Neural progenitor cell (in vitro differentiated cells): ENCODE results near the gene PAQR6. TPM values are rescaled to one million over a fixed set of nuclear protein-coding genes. Genes with fewer than 3 reads are reported as not detected.
A peak's percentile ranks its signal among the peaks of the same experiment; 100 is the strongest.

Source experiments
- DNase-seq: peaks from one replicate; pipeline ENCODE4 v3.0.0-alpha.2; 2016; ENCODE audit warnings: low spot score
- H2AFZ ChIP-seq: fragments of 200-600 bp; sonication (generic); replicated peaks from 2 replicates; pipeline ENCODE4 v1.6.1; 2016; ENCODE audit warnings: antibody characterized with exemption
- H3F3A ChIP-seq: fragments of 200-600 bp; sonication (generic); 2 replicates; pipeline ENCODE4 v1.6.1; 2016; ENCODE audit warnings: antibody characterized with exemption, low read depth
- H3K27ac ChIP-seq: fragments of 200-600 bp; sonication (generic); 2 replicates; pipeline ENCODE4 v1.5.1; 2016; ENCODE audit warnings: mild to moderate bottlenecking
- H3K27me3 ChIP-seq: fragments of 200-600 bp; sonication (generic); 2 replicates; pipeline ENCODE4 v1.6.1; 2016; ENCODE audit warnings: mild to moderate bottlenecking, moderate library complexity
- H3K36me3 ChIP-seq: fragments of 200-600 bp; sonication (generic); 2 replicates; pipeline ENCODE4 v1.5.1; 2016
- H3K4me1 ChIP-seq: fragments of 200-600 bp; sonication (generic); 2 replicates; pipeline ENCODE4 v1.6.1; 2016; ENCODE audit warnings: mixed run types
- H3K4me2 ChIP-seq: fragments of 200-600 bp; sonication (generic); 2 replicates; pipeline ENCODE4 v1.6.1; 2016
- H3K4me3 ChIP-seq: fragments of 200-600 bp; sonication (generic); 2 replicates; pipeline ENCODE4 v1.5.1; 2016
- H3K79me2 ChIP-seq: fragments of 200-600 bp; sonication (generic); 2 replicates; pipeline ENCODE4 v1.6.1; 2016; ENCODE audit warnings: low read depth
- H3K9ac ChIP-seq: fragments of 200-600 bp; sonication (generic); 2 replicates; pipeline ENCODE4 v1.6.1; 2016
- H3K9me3 ChIP-seq: fragments of 200-600 bp; sonication (generic); 2 replicates; pipeline ENCODE4 v1.5.1; 2016; ENCODE audit warnings: low read depth
- H4K20me1 ChIP-seq: fragments of 200-600 bp; sonication (generic); 2 replicates; pipeline ENCODE4 v1.6.1; 2016; ENCODE audit warnings: low read depth
- H3K27ac Mint-ChIP-seq: 3 replicates; pipeline ENCODE4 v1.8.0; 2021; ENCODE audit warnings: mixed read lengths
- H3K27me3 Mint-ChIP-seq: 2 replicates; pipeline ENCODE4 v1.8.0; 2022; ENCODE audit warnings: low read depth, mild to moderate bottlenecking, inconsistent platforms, moderate library complexity, mixed read lengths; ENCODE audit not compliant: insufficient read depth
- H3K36me3 Mint-ChIP-seq: 3 replicates; pipeline ENCODE4 v1.8.0; 2021; ENCODE audit warnings: mixed read lengths
- H3K4me1 Mint-ChIP-seq: 3 replicates; pipeline ENCODE4 v1.8.0; 2021; ENCODE audit warnings: mixed read lengths
- H3K4me3 Mint-ChIP-seq: 3 replicates; pipeline ENCODE4 v1.8.0; 2021; ENCODE audit warnings: mild to moderate bottlenecking, moderate library complexity, mixed read lengths
- H3K9me3 Mint-ChIP-seq: 3 replicates; pipeline ENCODE4 v1.8.0; 2020; ENCODE audit warnings: mixed read lengths
- EZH2 ChIP-seq: fragments of 200-600 bp; sonication (generic); IDR thresholded peaks from 2 replicates; pipeline ENCODE4 v1.6.1; 2017; ENCODE audit warnings: antibody characterized with exemption, mild to moderate bottlenecking, moderate library complexity
- EZH2phosphoT487 ChIP-seq: fragments of 200-600 bp; sonication (generic); IDR thresholded peaks from 2 replicates; pipeline ENCODE4 v1.6.1; 2017; ENCODE audit warnings: antibody characterized with exemption
- total RNA-seq: library from RNA; depleted of rRNA; stranded (reverse); fragments of >200 nt; gene quantifications from 2 replicates; pipeline ENCODE4 v1.2.3, GENCODE V29; 2015; ENCODE audit warnings: low replicate concordance
- TF ChIP-seq, protein P1 (sequence below): fragments of 200-600 bp; sonication (generic); IDR thresholded peaks from 2 replicates; pipeline ENCODE4 v1.5.1; 2017; ENCODE audit warnings: antibody characterized with exemption, mild to moderate bottlenecking

Gene PAQR6
- total RNA-seq, 1 donor from 2014 or later, result 5.0 TPM

DNA sequence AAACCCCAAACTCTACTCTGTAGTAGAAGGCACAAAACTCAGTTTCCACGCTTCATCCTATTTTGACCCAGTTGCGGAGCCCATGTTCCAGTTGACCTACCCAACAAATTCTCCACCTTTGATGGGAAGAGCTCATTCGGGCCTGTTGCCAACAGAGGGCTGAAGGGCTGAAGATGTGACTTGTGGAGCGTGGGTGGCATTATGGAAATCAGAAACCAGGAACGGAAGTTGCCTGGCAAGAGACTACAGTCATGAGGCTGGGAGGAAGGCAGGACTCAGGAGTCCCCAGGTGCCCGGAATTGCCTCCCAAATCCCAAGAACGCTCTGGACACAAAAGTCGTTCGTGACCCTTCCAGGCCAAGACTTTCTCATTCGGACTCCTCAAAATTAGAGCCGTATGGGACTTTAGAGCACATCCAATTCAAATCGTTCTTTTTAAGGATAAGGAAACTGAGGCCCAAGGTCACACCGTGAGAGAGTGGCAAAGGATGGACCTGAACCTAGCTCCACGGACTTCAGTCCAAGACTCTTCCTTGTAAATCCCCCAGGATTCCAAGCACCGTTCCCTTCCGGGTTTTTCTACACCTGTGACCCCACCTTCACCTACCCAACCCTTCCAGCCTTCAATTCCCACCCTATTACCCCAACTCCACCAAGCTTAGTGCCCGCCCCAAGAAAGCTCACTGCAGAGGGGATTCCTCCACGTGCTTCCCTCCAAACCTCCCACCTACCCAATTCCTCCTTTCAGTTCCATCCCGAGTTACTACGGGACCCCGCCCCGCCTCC is 34.0 kb upstream of the PAQR6 start:
- H2AFZ ChIP-seq, result no peak overlapping the region
- peak overlapping the region; percentile 90 for H3K4me3 Mint-ChIP-seq

DNA sequence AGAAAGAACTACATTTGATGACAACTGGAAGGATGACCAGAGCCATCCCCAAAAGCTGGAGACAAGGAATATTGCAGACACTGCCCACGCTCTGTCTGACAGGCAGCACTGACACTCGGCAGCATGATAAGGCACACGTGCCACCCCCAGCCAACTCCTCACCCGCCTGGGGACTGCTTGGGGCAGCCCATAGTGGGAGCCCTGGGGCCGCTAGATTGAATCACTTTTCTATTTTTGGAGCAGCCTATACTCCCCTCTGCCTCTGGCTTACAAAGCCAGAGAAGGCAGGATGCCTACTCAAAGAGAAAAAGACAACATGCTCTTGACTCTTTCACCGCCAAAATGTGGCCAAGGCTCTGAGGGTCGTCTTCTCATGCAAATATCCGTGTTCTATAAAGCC is 33.4 kb upstream of the PAQR6 start:
- Histone ChIP-seq H3K4me2 (peak overlapping the region; percentile 85), H3K27me3 (no peaks in the 10 kb centered on the region), H4K20me1 (peaks cover 34% of the 10 kb centered on the region), H3F3A (no peaks in the 10 kb centered on the region), H2AFZ (no peak overlapping the region), H3K79me2 (peaks cover 51% of the 10 kb centered on the region), H3K4me1 (peaks cover 14% of the 10 kb centered on the region), H3K4me3 (peak overlapping the region; percentile 86), H3K9me3 (no peaks in the 10 kb centered on the region), H3K9ac (peak overlapping the region; percentile 98), H3K36me3 (peaks cover 9% of the 10 kb centered on the region), H3K27ac (no peak overlapping the region)
- Mint-ChIP-seq H3K4me1 (peaks cover 23% of the 10 kb centered on the region), H3K36me3 (peaks cover 9% of the 10 kb centered on the region), H3K4me3 (peak overlapping the region; percentile 90), H3K27me3 (peaks cover 2% of the 10 kb centered on the region), H3K9me3 (no peaks in the 10 kb centered on the region), H3K27ac (peak overlapping the region; percentile 83)
- TF ChIP-seq, protein P1, sequence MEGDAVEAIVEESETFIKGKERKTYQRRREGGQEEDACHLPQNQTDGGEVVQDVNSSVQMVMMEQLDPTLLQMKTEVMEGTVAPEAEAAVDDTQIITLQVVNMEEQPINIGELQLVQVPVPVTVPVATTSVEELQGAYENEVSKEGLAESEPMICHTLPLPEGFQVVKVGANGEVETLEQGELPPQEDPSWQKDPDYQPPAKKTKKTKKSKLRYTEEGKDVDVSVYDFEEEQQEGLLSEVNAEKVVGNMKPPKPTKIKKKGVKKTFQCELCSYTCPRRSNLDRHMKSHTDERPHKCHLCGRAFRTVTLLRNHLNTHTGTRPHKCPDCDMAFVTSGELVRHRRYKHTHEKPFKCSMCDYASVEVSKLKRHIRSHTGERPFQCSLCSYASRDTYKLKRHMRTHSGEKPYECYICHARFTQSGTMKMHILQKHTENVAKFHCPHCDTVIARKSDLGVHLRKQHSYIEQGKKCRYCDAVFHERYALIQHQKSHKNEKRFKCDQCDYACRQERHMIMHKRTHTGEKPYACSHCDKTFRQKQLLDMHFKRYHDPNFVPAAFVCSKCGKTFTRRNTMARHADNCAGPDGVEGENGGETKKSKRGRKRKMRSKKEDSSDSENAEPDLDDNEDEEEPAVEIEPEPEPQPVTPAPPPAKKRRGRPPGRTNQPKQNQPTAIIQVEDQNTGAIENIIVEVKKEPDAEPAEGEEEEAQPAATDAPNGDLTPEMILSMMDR, result no peak
- TF ChIP-seq EZH2phosphoT487 (no peak), EZH2 (no peak)
- no peak for DNase-seq

More for the DNA sequence above, 34.0 kb upstream of the PAQR6 start:
- H3K4me1 ChIP-seq, result peaks cover 14% of the 10 kb centered on the region
- no peaks in the 10 kb centered on the region for H3K27me3 ChIP-seq
- peak overlapping the region; percentile 85 for H3K4me2 ChIP-seq
- H3F3A ChIP-seq, result no peaks in the 10 kb centered on the region
- H3K9ac ChIP-seq, result peak overlapping the region; percentile 98
- peak overlapping the region; percentile 97 for H3K27ac Mint-ChIP-seq
- H3K79me2 ChIP-seq, result peaks cover 51% of the 10 kb centered on the region
- H4K20me1 ChIP-seq, result peaks cover 34% of the 10 kb centered on the region
- no peaks in the 10 kb centered on the region for H3K9me3 ChIP-seq
- H3K27me3 Mint-ChIP-seq, result peaks cover 2% of the 10 kb centered on the region
- TF ChIP-seq EZH2phosphoT487 (no peak), EZH2 (no peak)
- TF ChIP-seq, protein P1, result no peak
- H3K4me3 ChIP-seq, result peak overlapping the region; percentile 86
- no peak overlapping the region for H3K27ac ChIP-seq
- peaks cover 9% of the 10 kb centered on the region for H3K36me3 Mint-ChIP-seq
- H3K4me1 Mint-ChIP-seq, result peaks cover 23% of the 10 kb centered on the region
- H3K9me3 Mint-ChIP-seq, result no peaks in the 10 kb centered on the region
- peak; percentile 30 for DNase-seq
- peaks cover 9% of the 10 kb centered on the region for H3K36me3 ChIP-seq

DNA sequence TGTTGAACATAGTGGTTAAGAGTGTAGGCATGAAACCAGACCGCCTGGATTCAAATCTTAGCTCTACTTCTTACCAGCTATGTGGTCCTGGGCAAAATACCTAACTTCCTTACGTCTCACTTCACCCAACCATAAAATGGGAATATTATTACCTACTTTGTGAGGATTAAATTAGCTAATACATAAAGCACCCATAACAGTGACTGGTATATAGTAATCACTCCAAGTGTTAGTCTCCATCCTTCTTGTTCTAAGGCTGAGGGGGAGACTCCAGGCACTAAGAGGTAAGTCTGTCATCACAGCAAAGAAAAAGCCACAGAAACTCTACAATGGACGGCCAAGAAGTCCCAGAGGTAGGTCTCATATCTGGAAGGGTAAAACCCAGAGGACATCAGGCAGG is 32.0 kb upstream of the PAQR6 start:
- peak overlapping the region; percentile 68 for H3K4me3 Mint-ChIP-seq
- Histone ChIP-seq H4K20me1 (peaks cover 34% of the 10 kb centered on the region), H3K79me2 (peaks cover 51% of the 10 kb centered on the region)

More for the DNA sequence above, 32.0 kb upstream of the PAQR6 start:
- Histone ChIP-seq H3K4me1 (peaks cover 14% of the 10 kb centered on the region), H2AFZ (no peak overlapping the region), H3K9me3 (no peaks in the 10 kb centered on the region), H3K9ac (no peak overlapping the region), H3K4me3 (no peak overlapping the region), H3K36me3 (peaks cover 9% of the 10 kb centered on the region), H3F3A (no peaks in the 10 kb centered on the region), H3K4me2 (no peak overlapping the region), H3K27ac (no peak overlapping the region), H3K27me3 (no peaks in the 10 kb centered on the region)
- DNase-seq, result no peak
- no peaks in the 10 kb centered on the region for H3K9me3 Mint-ChIP-seq
- H3K27ac Mint-ChIP-seq, result no peak overlapping the region
- no peak for TF ChIP-seq EZH2
- TF ChIP-seq EZH2phosphoT487, result no peak
- TF ChIP-seq, protein P1, result no peak
- peaks cover 2% of the 10 kb centered on the region for H3K27me3 Mint-ChIP-seq
- peaks cover 23% of the 10 kb centered on the region for H3K4me1 Mint-ChIP-seq
- H3K36me3 Mint-ChIP-seq, result peaks cover 9% of the 10 kb centered on the region
